Sigmoid colon (tissue), 4 donors: ENCODE results near the gene ETFDH.
"Not testable (repeated sequence)": the region's sequence is repeated elsewhere in the genome, so short reads cannot be mapped to it uniquely, and the experiment has no call there.

Experiments
- CTCF ChIP-seq, 4 experiments: fragments of 450-650 bp in 3 of 4; fragments of 200-600 bp in 1 of 4; IDR thresholded peaks; one replicate each; pipeline ENCODE4 v1.5.1; 2016 to 2019; ENCODE audit warnings: antibody characterized with exemption in 4 of 4, mild to moderate bottlenecking in 3 of 4, moderate library complexity in 2 of 4
- POLR2A ChIP-seq, 2 donors: fragments of 450-650 bp; IDR thresholded peaks; one replicate each; pipeline ENCODE4 v1.6.1; 2016; ENCODE audit warnings: antibody characterized with exemption in 2 of 2, mild to moderate bottlenecking in 2 of 2, moderate library complexity in 2 of 2
- POLR2AphosphoS5 ChIP-seq, 4 donors: sonication (generic); formaldehyde crosslinking; IDR thresholded peaks; one replicate each; pipeline ENCODE4 v1.6.1; 2017; ENCODE audit warnings: antibody characterized with exemption in 4 of 4

DNA sequence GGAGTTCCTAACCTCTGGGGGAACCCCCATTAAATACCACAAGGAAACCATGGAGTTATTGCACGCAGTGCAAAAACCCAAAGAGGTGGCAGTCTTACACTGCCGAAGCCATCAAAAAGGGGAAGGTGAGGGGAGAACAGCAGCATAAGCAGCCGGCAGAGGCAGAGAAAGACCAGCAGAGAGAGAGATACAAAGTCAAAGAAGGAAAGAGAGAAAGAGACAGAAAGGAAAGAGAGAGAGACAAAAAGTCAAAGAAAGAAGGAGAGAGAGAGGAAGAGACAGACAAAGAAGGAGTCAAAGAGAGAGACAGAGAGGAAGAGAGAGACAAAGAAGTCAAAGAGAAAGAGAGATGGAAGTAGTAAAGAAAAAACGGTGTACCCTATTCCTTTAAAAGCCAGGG, 8.8 kb upstream of the ETFDH start:
- TF ChIP-seq CTCF, POLR2AphosphoS5, POLR2A (IDR thresholded peaks at IDR 0.05): not testable (repeated sequence)
